ENCODE data around the gene RBPMS2.

The RBPMS2 gene

DNA sequence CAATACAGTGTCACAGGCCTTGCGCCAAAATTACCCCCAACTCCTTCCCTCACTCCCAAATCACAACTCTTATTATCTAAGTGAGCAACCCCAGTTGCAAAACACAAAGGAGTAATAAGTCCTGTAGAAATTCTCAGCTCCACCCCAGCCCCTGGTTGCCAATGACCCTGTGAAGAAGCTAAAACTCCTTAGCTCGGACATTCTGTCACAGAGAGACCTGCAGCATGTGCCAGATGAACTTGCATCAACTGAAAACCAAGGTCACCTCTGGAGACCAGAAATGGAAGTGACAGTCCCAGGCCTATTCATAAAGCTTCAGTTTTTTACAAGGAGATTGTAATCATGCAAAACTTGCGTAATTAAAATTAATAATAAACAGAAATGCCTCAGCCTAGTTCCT, 55.2 kb downstream of the RBPMS2 start:
- no peak for DNase-seq (ENCODE audit: low spot score)

DNA sequence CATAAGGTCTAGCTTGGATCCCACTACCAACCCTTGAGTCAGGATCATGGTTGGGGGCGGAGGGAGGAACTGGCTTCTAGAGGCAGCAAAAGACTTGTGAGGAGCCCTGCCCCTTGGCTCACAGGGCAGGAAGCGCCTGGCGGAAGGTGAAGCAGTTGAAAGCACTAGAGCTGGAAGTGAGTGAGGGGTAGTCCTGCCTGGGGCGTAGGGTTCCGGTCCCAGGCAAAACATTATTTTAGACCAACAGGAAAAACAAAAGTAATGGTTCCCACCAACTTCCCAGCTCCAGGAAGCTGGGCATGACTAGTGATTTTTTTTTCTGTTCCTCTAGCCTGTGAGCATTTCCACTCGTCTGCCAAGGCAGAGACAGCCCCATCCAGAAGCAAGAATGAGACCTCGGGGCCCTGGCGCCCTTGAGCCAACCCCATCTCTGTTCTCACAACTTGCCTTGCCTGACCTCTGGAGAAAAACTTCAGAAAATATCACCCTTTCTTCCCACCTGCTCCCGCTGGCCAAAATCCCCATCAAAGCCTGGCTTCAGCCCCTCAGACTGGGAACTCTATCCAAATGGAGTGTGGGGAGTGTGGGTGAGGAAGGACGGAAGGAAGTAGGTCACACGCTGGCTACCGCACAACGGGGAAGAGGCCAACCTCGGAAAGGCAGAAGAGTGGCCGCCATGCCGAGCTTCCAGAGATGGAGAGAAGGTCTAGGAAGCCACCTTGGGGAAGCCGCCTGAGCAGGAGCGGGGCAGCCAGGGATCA, 57.5 kb downstream of the RBPMS2 start:
- DNase-seq (ENCODE audit: low spot score) = no peak

DNA sequence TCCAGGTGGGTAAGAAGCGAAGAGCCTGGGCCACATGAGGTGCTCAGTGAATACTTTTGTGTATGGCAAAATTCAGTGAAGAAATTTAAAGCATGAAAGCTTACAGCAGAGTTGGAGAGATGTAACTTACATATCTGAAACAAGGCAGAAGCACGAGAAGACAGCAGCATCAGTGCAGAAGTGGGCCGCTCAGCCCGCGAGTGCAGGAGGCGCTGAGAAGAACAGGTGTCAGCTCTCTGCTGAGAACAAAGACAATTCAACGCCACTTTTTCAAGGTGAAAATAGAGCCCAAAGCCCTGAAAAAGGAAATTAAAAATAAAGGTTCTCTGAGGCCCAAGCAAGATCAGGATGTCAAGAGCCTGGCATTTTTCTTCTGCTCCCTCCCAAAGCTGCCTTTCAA, 58.3 kb downstream of the RBPMS2 start:
- no peak for DNase-seq (ENCODE audit: low spot score)

DNA sequence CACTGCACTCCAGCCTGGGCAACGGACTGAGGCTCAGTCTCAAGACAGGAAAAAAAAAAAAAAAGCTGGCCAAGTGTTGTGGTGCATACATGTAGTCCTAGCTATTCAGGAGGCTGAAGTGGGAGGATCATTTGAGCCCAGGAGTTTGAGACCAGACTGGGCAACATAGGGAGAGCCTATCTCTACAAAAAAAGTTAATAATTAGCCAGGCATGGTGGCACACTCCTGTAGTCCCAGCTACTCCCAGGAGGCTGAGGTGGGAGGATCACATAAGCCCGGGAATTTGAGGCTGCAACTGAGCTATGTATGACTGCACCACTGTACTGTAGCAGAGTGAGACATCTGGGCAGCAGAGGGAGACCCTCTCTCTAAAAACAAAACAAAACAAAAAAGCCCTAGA, 58.9 kb downstream of the RBPMS2 start:
- DNase-seq (ENCODE audit: low spot score) = no peak

DNA sequence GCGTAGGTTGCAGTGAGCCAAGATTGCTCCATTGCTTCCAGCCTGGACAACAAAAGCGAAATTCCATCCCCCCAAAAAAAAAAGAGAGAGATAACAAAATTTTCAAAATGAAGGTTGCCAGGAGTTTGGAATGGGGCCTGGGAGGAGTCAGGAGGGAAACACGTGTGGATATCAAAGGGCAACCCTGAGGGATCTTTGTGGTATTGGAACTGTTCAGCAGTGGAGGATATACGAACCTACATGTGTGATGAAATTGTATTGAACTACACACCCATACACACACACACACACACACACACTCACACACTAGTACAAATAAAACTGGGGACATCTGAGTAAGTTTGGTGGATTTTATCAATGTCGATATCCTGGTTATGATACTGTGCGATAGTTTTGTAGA, 61.8 kb downstream of the RBPMS2 start:
- no peak for DNase-seq (ENCODE audit: low spot score)

DNA sequence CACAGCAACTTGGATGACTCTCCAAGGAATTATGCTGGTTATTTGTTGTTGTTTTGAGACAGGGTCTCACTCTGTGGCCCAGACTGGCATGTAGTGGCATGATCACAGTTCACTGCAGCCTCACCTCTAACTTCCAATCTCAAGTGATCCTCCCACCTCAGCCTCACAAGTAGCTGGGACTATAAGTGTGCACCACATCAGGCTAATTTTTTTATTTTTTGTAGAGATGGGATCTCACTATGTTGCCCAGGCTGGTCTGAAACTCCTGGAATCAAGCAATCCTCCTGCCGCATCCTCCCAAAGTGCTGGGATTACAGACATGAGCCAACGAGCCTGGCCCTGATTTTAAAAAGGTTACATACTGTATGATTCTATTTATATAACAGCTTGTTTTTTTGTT, 63.0 kb downstream of the RBPMS2 start:
- no peak for DNase-seq (ENCODE audit: low spot score)

DNA sequence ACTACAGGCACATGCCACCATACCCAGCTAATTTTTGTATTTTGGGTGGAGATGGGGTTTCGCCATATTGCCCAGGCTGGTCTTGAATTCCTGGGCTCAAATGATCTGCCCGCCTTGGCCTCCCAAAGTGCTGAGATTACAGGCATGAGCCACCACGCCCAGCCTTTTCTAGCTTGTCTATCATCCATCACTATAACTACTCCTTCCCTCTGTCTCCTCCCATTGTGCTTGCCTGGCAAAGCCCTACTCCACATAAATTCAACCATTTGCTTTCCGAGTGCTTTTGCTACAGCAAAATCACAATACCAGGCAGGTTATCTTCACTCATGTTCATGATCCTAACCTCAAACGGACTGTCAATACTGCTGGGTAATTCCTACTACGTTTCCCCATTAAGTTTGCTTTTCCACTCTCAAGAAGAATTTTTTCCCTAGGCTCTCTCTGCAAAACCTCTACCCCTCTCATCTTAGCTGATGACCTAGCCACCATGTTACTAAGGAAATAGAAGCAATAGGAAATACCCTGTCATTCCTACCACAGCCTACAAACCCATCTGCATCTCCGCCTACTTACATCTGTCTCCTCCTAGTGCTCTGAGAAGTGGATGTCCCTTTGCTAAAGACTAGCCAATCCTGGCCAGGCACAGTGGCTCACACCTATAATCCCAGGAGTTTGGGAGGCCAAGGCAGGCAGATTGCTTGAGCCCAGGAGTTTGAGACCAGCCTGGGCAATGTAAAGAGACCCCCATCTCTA, 64.5 kb downstream of the RBPMS2 start:
- no peak for DNase-seq (ENCODE audit: low spot score)

DNA sequence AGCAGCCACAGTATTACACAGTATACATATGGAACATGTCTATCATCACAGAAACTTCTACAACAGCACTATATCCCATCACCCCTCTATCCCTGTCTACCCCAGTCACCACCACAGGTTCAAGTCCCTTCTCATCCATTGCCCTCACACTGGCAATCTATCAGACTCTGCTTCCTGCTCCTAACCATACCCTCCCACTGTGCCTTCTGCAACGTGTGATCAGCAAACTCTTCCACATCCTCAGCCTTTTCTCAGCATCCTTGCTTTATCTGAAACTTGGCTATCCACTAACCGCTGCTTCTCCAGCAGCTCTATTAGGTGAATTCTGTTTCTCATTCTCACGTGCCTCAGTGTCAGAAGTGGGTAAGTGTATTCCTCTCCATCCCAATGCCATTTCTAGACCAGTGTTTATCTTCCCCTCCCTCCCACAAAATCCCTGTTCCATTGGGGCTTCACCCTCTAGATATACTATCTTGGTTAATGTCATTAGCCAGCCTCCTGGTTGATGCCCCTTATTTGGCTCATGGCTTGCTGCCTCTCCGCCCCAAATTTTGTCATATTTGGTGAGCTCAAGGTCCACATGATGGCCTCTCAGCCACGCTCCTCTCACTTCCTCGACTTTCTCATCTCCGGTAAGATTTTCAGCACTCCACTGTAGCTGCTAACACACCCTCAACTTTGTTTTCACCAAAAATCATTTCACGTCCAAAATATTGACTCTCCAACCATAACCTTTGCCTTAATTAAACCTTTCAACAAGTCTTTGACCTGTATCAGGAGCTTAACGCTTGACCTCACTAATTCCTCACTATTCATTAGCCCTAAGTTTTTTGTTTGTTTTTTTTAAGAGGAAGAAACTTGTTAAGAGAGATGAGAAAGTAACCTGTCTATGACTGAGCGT, 69.1 kb downstream of the RBPMS2 start:
- no peak for DNase-seq (ENCODE audit: low spot score)

DNA sequence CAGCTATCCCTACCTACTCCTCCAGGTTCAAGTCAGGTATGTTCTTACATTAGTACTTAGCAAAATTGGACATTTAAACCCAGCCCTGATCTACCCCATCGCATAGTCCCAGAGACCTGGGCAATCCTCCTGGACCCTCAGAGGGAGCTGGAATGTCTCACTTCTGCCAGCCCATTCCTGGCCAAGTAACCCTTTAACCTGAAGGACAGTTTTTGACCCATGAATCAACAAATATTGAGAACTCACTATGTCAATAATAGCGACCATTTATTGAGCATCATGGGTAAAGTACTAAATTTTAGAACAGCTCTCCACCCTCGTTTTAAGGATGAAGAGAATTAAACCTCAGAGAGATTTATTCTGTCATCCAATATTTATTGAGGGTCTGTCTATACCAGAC, 70.4 kb downstream of the RBPMS2 start:
- DNase-seq (ENCODE audit: low spot score) = no peak

DNA sequence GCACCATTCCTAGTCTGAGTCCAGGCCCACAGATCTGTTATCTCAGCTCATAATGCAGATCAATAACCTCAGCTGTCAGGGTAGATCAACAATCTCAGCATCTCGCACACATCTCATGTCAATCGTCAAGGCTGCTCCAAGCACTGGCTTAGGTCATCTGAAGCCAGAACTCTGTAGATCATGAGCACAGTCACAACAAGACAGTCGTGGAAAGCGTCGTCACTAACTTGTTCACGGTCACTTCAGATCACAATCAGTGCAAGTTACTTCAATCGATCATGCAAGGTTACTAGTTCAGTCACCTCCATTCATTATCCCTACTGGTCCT, 71.8 kb downstream of the RBPMS2 start:
- no peak for DNase-seq (ENCODE audit: low spot score)

DNA sequence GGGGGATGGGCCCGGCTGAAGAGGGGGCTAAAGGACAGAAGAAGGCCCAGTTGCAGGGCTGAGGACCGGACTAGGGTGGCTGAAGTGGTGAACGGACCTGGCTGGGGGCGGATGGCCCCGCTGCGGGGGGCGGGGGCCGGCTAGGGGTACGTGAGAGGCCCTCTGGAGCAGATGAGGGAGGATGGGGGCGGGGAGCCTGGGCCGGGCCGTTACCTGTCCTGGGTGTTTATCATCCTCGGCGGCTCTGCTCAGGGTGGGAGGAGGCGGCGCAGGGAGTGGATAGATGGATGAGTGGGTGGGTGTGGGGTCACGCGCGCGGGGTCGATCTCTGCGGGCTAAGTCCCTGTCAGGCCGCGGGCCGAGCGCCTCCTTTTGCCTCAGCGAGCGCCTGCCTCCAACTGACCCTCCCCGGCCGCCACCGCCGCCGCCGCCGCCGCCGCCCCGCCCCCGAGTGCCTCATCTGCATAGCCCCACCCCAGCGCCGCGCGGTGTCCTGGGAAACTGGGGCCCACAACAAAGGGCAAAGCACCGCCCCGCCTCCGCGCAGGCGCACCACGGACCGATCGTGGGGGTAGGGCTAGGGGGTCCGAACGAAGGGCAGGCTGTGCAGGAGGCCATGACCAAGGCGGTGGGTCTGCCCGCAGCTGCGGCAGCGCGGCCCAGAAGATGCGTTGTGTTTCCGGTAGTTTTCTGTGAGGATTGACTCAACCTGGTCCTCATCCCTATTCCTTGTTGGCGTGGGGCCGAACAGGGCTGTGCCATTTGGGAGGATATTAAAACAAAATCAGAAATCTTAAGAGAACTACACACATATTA, 72.4 kb downstream of the RBPMS2 start:
- peak; percentile 99 for DNase-seq (ENCODE audit: low spot score)

DNA sequence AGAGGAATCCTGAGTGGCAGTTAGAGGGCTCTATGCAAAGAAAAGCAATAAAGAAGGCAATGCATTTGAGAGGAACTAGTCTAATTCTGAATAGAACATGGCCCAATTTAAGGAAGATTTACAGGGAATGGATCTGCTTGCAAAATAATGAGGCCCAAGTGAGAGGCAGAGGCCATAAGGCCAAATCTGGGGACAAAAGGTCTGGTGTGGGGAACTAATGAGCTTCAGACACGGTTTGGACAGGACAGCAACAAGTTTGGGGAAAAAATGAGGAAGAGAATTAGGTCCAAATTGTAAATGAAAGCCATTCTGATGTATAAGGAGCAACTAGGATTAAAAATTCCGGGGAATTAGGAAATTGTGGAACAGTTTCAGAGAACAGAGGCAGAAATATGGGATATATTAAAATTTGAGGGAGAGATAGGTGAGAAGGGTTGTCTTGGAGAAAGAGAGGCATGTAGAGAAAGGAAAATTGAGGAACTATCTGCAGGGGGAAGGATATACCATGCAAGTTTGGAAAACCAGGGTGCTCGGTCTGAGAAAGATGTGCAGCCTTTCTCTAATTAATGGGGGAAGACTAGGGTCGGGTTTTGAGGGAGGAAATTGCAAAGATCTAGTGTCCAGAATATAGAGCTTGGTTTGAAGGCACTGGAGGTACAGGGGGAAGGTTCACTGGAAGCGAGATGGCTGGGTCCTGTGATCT, 73.8 kb downstream of the RBPMS2 start:
- DNase-seq (ENCODE audit: low spot score) = no peak

DNA sequence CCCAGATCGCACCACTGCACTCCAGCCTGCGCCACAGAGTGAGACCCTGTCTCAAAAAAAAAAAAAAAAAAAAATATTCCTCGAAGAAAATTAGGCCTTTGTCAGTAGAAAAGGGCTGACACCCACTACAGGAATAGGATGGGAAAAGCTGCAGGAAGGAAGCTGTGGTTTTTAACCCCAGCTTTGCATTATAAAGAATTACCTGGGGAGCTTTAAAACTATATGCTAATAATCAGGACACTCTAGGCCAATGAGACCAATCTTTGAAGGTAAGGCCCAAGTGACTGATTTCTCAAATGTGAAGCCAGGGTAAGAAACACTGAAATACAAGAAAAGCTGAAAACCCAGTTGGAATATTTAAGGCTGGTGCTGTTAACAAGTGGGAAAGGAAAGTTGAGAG, 74.3 kb downstream of the RBPMS2 start:
- DNase-seq (ENCODE audit: low spot score) = no peak

DNA sequence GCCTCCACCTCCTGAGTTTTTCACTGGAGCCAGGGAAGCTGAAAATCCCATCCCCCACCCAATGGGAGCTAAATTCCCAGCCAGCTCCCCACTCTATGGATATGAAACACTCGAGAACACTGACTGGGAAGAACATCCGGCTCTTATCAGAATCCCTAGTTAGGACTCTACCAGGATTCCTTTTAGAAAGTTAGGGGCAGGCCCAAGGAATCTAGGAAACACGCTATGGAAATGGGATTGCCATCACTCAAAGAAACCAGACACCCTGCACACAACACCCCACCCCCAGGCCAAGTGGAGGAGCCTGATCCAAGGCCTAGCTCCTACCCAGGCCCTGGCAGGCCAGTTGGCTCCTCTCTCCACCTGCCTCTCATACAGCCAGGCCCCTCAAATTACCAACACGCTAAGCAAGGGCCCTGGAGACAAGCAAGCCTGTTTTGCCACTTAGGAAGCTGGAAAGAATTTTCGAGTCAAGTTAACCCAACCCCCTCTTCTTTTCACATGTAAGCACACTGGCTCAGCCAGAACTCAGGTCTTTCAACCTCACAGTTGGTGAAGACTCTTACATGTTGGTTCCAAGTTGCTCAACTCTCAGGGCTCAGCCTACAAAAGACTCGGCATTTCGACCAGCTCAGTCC, 75.5 kb downstream of the RBPMS2 start:
- DNase-seq (ENCODE audit: low spot score) = no peak

DNA sequence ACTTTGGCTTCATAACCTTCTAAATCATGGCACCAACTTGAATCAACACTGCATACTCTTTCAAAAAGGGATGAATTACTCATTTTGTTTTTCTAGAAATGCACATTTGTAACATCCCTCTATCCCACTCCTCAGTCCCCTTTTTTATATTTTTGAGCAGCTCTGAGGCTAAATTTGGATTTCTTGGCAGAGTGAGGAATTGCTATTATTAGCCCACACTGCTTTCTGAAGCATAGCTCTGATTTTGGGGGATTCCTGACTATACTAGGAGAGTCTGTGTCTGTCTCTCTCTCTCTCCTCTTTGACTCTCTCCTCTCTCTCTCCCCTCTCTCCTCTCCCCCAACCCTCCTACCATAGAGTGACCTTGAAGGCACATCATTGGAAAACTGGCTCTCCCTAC, 76.6 kb downstream of the RBPMS2 start:
- DNase-seq (ENCODE audit: low spot score) = no peak

DNA sequence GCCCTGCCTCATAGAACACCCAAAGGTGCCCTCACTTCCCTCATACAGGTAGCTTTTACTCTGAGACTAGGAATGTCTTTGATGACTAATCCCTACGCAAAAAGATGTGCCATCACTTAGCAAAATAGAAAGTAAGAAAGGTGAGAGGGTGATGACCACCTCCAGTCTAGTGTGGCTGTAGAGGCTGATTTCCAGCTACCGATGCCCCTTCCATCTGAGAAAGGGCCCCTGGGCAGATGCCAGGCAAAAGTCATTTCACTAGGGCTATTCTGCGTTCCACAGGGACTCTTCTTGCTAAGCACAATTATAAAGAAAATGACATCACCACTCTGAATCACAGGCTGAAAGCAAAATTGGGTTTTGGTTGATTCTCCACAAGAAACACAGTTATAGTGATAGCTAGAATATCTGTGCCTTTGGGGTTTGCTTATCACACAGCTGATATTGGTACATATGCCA, 77.4 kb downstream of the RBPMS2 start:
- DNase-seq (ENCODE audit: low spot score) = no peak

DNA sequence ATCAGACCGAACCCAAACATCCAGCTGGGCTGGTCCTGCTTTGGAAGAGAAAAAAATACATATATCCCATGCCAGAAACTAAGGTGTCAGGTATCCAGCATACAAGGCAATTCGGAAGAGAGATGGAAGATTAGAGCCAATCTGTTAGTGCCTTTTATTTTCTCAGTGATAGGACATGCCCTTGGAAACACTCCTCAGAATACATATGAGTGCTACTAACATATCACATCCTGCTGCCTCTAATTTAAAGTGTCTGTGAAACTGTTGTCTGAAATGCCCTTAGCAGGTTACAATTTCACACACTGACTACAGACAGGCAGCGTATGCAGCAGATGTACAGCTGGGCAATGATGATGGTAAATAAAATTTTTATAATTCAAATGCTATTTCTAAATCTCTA, 78.9 kb downstream of the RBPMS2 start:
- no peak for DNase-seq (ENCODE audit: low spot score)

DNA sequence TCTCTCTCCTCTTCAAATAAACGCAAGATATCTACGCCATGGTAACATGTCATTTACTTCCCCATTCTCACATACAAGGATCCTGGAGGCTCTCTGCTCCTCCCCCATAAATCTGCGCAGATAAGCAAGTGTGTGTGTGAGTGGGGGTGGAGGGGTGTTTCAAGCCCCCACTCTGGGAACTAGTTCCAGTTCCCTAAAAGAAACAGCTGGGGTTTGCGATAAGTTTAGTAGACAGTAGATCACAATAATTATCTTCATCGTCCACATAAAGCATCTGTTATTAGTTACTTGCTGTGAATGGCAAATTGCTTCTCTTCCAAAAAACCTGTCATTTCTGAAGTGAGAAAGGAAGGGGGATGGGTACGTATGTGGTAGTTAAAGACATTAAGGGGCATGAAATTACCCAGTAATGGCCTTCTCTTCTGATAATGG, 79.8 kb downstream of the RBPMS2 start:
- DNase-seq (ENCODE audit: low spot score) = no peak

DNA sequence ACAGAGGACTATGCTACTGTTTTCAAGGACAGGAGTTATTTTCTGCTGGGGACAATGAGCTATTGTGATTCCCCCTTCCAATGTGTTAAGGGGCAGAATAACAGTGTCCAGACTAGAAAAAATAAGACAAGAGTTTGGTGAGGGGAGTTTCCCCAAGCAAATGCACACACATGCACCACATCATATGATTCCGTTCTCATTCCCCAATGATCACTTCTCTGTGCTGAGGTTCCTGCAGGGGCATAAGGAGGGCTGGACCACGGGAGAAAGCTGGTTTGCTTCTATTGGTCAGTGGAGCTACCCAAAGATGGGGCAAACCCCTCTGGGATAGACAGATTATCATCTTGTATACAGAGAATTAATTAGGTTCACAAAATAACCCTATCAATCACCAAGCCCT, 80.6 kb downstream of the RBPMS2 start:
- no peak for DNase-seq (ENCODE audit: low spot score)

DNA sequence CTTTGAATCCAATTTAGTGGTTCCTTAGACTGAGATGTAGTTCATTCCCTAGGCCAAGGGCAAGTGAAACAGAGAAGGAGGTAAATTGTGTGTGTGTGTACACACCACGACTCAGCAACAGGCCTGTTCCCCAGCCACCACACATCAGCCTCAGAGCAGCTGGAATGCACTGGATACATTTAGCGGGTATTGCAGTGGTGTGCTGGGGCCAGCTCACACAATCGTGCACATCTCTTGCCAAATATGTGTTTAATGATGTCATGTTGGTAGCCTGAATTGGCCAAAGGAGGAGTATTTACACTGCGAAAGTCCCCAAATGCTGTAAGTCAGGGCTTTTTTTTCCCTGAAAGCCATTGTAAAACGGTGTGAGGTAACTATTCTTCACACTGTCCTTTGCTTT, 82.3 kb downstream of the RBPMS2 start:
- DNase-seq (ENCODE audit: low spot score) = no peak
